ENCODE measurements around the gene CSF1. TPM values are rescaled to one million over a fixed set of nuclear protein-coding genes. Genes with fewer than 3 reads are reported as not detected.
"Not testable (repeated sequence)": the region's sequence is repeated elsewhere in the genome, so short reads cannot be mapped to it uniquely, and the experiment has no call there.

The CSF1 gene
- total RNA-seq, 1 donor from 2014 or later, result 0.89 TPM

GRCh38 chr1:109877317-109877771 lies 33.3 kb upstream of the CSF1 start:
- TF ChIP-seq, protein P1, sequence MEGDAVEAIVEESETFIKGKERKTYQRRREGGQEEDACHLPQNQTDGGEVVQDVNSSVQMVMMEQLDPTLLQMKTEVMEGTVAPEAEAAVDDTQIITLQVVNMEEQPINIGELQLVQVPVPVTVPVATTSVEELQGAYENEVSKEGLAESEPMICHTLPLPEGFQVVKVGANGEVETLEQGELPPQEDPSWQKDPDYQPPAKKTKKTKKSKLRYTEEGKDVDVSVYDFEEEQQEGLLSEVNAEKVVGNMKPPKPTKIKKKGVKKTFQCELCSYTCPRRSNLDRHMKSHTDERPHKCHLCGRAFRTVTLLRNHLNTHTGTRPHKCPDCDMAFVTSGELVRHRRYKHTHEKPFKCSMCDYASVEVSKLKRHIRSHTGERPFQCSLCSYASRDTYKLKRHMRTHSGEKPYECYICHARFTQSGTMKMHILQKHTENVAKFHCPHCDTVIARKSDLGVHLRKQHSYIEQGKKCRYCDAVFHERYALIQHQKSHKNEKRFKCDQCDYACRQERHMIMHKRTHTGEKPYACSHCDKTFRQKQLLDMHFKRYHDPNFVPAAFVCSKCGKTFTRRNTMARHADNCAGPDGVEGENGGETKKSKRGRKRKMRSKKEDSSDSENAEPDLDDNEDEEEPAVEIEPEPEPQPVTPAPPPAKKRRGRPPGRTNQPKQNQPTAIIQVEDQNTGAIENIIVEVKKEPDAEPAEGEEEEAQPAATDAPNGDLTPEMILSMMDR (IDR thresholded peaks at IDR 0.05; ENCODE audit: unreplicated experiment), result peak; percentile 35
- no peak for DNase-seq (ENCODE audit: low spot score, unreplicated experiment)

GRCh38 chr1:109877776-109878175 lies 32.9 kb upstream of the CSF1 start:
- Mint-ChIP-seq H3K4me3 (ENCODE audit: low read depth) (no peak overlapping the region), H3K27me3 (peaks cover 31% of the 10 kb centered on the region), H3K4me1 (ENCODE audit: low read depth) (peaks cover 8% of the 10 kb centered on the region), H3K36me3 (ENCODE audit: insufficient read depth) (no peaks in the 10 kb centered on the region), H3K9me3 (ENCODE audit: low read depth) (no peaks in the 10 kb centered on the region), H3K27ac (peak overlapping the region; percentile 67)
- no peak for DNase-seq (ENCODE audit: low spot score, unreplicated experiment)
- TF ChIP-seq, protein P1 (IDR thresholded peaks at IDR 0.05; ENCODE audit: unreplicated experiment), result no peak

More at GRCh38 chr1:109877317-109877771, 33.3 kb upstream of the CSF1 start:
- Mint-ChIP-seq H3K4me1 (ENCODE audit: low read depth) (peaks cover 7% of the 10 kb centered on the region), H3K36me3 (ENCODE audit: insufficient read depth) (no peaks in the 10 kb centered on the region), H3K27me3 (peaks cover 36% of the 10 kb centered on the region), H3K9me3 (ENCODE audit: low read depth) (no peaks in the 10 kb centered on the region), H3K27ac (peak overlapping the region; percentile 67), H3K4me3 (ENCODE audit: low read depth) (no peak overlapping the region)

DNA sequence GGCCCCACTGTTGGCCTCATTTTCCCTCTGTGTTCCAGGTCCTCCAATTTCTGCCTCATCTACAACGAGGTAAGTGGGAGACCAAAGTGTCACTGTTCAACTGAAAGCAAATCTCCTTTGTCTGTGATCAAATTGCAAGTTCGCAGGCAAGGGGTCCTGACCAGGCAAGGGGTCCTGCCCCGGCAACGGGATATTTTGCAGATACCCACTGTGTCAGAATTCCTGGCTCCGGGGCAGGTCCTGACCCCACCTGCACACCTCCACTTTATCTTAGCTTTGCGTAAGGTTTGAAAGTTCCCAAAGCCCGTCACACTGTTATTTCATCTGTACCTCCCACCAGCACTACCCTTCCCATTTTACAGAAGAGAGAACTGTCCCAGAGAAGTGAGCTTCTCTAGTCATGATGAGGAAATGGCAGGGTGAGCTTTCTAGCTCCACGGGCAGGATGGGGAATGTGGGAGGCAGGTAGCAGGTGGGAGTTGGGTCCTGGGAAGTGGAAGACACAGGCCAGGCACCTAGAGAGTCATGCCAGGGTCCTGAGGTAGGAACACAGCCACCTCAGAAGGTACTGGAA lies 32.0 kb upstream of the CSF1 start:
- H3K36me3 Mint-ChIP-seq (ENCODE audit: insufficient read depth), result no peaks in the 10 kb centered on the region
- H3K27me3 Mint-ChIP-seq, result peaks cover 31% of the 10 kb centered on the region
- peak overlapping the region; percentile 2 for H3K27ac Mint-ChIP-seq
- peaks cover 14% of the 10 kb centered on the region for H3K4me1 Mint-ChIP-seq (ENCODE audit: low read depth)
- TF ChIP-seq, protein P1 (IDR thresholded peaks at IDR 0.05; ENCODE audit: unreplicated experiment), result no peak
- H3K9me3 Mint-ChIP-seq (ENCODE audit: low read depth), result no peaks in the 10 kb centered on the region
- H3K4me3 Mint-ChIP-seq (ENCODE audit: low read depth), result no peak overlapping the region
- DNase-seq (ENCODE audit: low spot score, unreplicated experiment), result no peak

- not testable (repeated sequence) for H3K27ac Mint-ChIP-seq
These were observed 31.3 kb upstream of the CSF1 start for GRCh38 chr1:109879371-109879770.

DNA sequence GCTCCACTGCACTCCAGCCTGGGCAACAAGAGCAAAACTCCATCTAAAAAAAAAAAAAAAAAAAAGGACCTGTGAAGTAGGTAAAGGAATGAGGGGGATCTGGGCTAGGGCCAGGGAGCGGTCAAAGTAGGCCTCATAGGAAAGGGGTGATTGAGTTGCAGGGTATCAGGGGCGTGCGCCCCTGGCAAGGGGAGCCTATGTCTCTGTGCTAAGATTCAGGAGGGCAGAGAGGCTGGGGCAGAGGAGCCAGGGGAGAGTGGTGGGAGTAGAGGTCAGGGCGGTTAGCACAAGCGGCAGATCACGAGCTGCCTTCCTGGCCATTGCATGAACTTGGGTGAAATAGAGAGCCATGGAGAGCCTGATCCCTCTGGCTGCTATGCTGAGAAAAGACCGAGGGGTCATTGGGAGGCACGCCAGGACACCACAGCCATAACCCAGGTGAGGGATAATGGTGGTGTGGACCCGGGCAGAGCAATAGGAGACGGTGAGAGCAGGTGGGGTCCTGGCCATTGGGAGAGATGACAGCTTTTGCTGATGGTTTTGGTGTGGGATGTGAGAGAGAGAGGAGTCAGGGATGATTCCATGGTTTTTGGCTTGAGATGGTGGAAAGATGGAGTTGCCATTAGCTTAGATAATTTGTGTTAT lies 30.6 kb upstream of the CSF1 start:
- Mint-ChIP-seq H3K4me1 (ENCODE audit: low read depth) (peaks cover 14% of the 10 kb centered on the region), H3K27me3 (peaks cover 32% of the 10 kb centered on the region), H3K4me3 (ENCODE audit: low read depth) (no peak overlapping the region), H3K27ac (peak overlapping the region; percentile 42), H3K9me3 (ENCODE audit: low read depth) (no peaks in the 10 kb centered on the region), H3K36me3 (ENCODE audit: insufficient read depth) (no peaks in the 10 kb centered on the region)
- no peak for DNase-seq (ENCODE audit: low spot score, unreplicated experiment)
- TF ChIP-seq, protein P1 (IDR thresholded peaks at IDR 0.05; ENCODE audit: unreplicated experiment), result no peak

More at GRCh38 chr1:109879371-109879770, 31.3 kb upstream of the CSF1 start:
- Mint-ChIP-seq H3K27me3 (peaks cover 30% of the 10 kb centered on the region), H3K4me1 (ENCODE audit: low read depth) (peaks cover 14% of the 10 kb centered on the region)
- H3K4me3 Mint-ChIP-seq (ENCODE audit: low read depth); H3K36me3 Mint-ChIP-seq (ENCODE audit: insufficient read depth); DNase-seq (ENCODE audit: low spot score, unreplicated experiment); H3K9me3 Mint-ChIP-seq (ENCODE audit: low read depth): not testable (repeated sequence)
